PFSK-1 (cell line): ENCODE results near the gene PIKFYVE.

Experiments
- FOXP2 ChIP-seq: optimal IDR thresholded peaks from 2 replicates; pipeline ENCODE3; 2011; ENCODE audit warnings: borderline replicate concordance, control low read depth, inconsistent platforms; ENCODE audit not compliant: insufficient read depth; ENCODE audit errors: extremely low read length, extremely low read depth
- POLR2AphosphoS5 ChIP-seq: IDR thresholded peaks from 2 replicates; pipeline ENCODE4 v1.6.1; 2012; ENCODE audit warnings: low read depth, mild to moderate bottlenecking, control low read depth, low read length, moderate library complexity
- REST ChIP-seq, 2 experiments: IDR thresholded peaks; 2 replicates each; pipeline versions ENCODE4 v1.6.1 to v1.8.0; 2011 to 2012; ENCODE audit warnings: low read depth in 2 of 2, low read length in 2 of 2, control low read depth in 1 of 2, inconsistent platforms in 1 of 2, mild to moderate bottlenecking in 1 of 2, moderate library complexity in 1 of 2; ENCODE audit not compliant: insufficient read depth in 1 of 2
- SIN3A ChIP-seq: IDR thresholded peaks from 2 replicates; pipeline ENCODE4 v1.6.1; 2012; ENCODE audit warnings: mild to moderate bottlenecking, low read length, moderate library complexity, borderline replicate concordance; ENCODE audit not compliant: insufficient read depth
- TAF1 ChIP-seq: IDR thresholded peaks from 2 replicates; pipeline ENCODE4 v1.6.1; 2012; ENCODE audit warnings: low read length, control low read depth, borderline replicate concordance; ENCODE audit not compliant: insufficient read depth

PIKFYVE gene

GRCh38 chr2:208274748-208275147 lies 8.7 kb downstream of the PIKFYVE start:
- TF ChIP-seq REST (IDR thresholded peaks at IDR 0.05; ENCODE audit: insufficient read depth in 1 of 2, low read depth in 2 of 2, low read length in 2 of 2) (no peak), POLR2AphosphoS5 (no peak), FOXP2 (no peak), TAF1 (no peak), SIN3A (no peak)

- no peak for TF ChIP-seq SIN3A
- TF ChIP-seq FOXP2 = no peak
- TF ChIP-seq REST (IDR thresholded peaks at IDR 0.05; ENCODE audit: insufficient read depth in 1 of 2, low read depth in 2 of 2, low read length in 2 of 2) = no peak
- no peak for TF ChIP-seq POLR2AphosphoS5
- no peak for TF ChIP-seq TAF1
These were observed 12.5 kb downstream of the PIKFYVE start for GRCh38 chr2:208278549-208278948.

GRCh38 chr2:208279236-208279635 lies 13.2 kb downstream of the PIKFYVE start:
- no peak for TF ChIP-seq SIN3A
- no peak for TF ChIP-seq POLR2AphosphoS5
- TF ChIP-seq TAF1 = no peak
- no peak for TF ChIP-seq FOXP2
- TF ChIP-seq REST (IDR thresholded peaks at IDR 0.05; ENCODE audit: insufficient read depth in 1 of 2, low read depth in 2 of 2, low read length in 2 of 2) = no peak

- TF ChIP-seq REST (IDR thresholded peaks at IDR 0.05; ENCODE audit: insufficient read depth in 1 of 2, low read depth in 2 of 2, low read length in 2 of 2) (no peak), POLR2AphosphoS5 (no peak), TAF1 (no peak), SIN3A (no peak), FOXP2 (no peak)
These were observed 14.2 kb downstream of the PIKFYVE start for GRCh38 chr2:208280234-208280633.

- TF ChIP-seq FOXP2 = no peak
- no peak for TF ChIP-seq POLR2AphosphoS5
- no peak for TF ChIP-seq SIN3A
- TF ChIP-seq TAF1 = no peak
- no peak for TF ChIP-seq REST (IDR thresholded peaks at IDR 0.05; ENCODE audit: insufficient read depth in 1 of 2, low read depth in 2 of 2, low read length in 2 of 2)
These were observed 14.9 kb downstream of the PIKFYVE start for GRCh38 chr2:208280933-208281332.
